Osteocyte (in vitro differentiated cells): Measurements from ENCODE around the gene EPAS1. TPM values are rescaled to one million over a fixed set of nuclear protein-coding genes. Genes with fewer than 3 reads are reported as not detected.

Experiments used
- DNase-seq: peaks from one replicate; pipeline ENCODE4 v3.0.0; 2021; ENCODE audit warnings: mixed read lengths; ENCODE audit not compliant: unreplicated experiment; ENCODE audit errors: extremely low spot score
- H3K27ac Mint-ChIP-seq: one replicate; pipeline ENCODE4 v1.8.0; 2021; ENCODE audit warnings: mild to moderate bottlenecking, mixed read lengths; ENCODE audit not compliant: unreplicated experiment
- H3K27me3 Mint-ChIP-seq: one replicate; pipeline ENCODE4 v1.8.0; 2021; ENCODE audit warnings: mixed read lengths; ENCODE audit not compliant: unreplicated experiment
- H3K36me3 Mint-ChIP-seq: one replicate; pipeline ENCODE4 v1.8.0; 2021; ENCODE audit warnings: mixed read lengths; ENCODE audit not compliant: unreplicated experiment
- H3K4me1 Mint-ChIP-seq: one replicate; pipeline ENCODE4 v1.8.0; 2021; ENCODE audit warnings: mixed read lengths; ENCODE audit not compliant: unreplicated experiment
- H3K4me3 Mint-ChIP-seq: one replicate; pipeline ENCODE4 v1.8.0; 2021; ENCODE audit warnings: mild to moderate bottlenecking, moderate library complexity, mixed read lengths; ENCODE audit not compliant: unreplicated experiment
- H3K9me3 Mint-ChIP-seq: one replicate; pipeline ENCODE4 v1.8.0; 2021; ENCODE audit warnings: mixed read lengths; ENCODE audit not compliant: unreplicated experiment
- CTCF ChIP-seq: fragments of 200-600 bp; sonication (generic); IDR thresholded peaks from 2 replicates; pipeline ENCODE4 v1.5.0; 2021; ENCODE audit warnings: antibody characterized with exemption, mild to moderate bottlenecking, moderate library complexity
- total RNA-seq: library from RNA; stranded (reverse); gene quantifications from 2 replicates; pipeline ENCODE4 v1.2.1, GENCODE V29; 2021

EPAS1 gene
- total RNA-seq, 1 donor from 2014 or later, result 14.1 TPM

- Mint-ChIP-seq H3K4me3 (peak overlapping the region; percentile 77), H3K27ac (peak overlapping the region; percentile 16), H3K36me3 (no peaks in the 10 kb centered on the region), H3K4me1 (peaks cover 26% of the 10 kb centered on the region), H3K9me3 (peaks cover under 1% of the 10 kb centered on the region), H3K27me3 (peaks cover 75% of the 10 kb centered on the region)
- TF ChIP-seq CTCF, result no peak
- no peak for DNase-seq
Measured at GRCh38 chr2:46299365-46300263, 2.4 kb downstream of the EPAS1 start.

GRCh38 chr2:46300406-46300832, 3.2 kb downstream of the EPAS1 start:
- Mint-ChIP-seq H3K4me3 (no peak overlapping the region), H3K4me1 (peaks cover 26% of the 10 kb centered on the region), H3K27me3 (peaks cover 74% of the 10 kb centered on the region), H3K9me3 (peaks cover 8% of the 10 kb centered on the region), H3K27ac (no peak overlapping the region), H3K36me3 (peaks cover 3% of the 10 kb centered on the region)
- no peak for DNase-seq
- TF ChIP-seq CTCF, result no peak

DNA sequence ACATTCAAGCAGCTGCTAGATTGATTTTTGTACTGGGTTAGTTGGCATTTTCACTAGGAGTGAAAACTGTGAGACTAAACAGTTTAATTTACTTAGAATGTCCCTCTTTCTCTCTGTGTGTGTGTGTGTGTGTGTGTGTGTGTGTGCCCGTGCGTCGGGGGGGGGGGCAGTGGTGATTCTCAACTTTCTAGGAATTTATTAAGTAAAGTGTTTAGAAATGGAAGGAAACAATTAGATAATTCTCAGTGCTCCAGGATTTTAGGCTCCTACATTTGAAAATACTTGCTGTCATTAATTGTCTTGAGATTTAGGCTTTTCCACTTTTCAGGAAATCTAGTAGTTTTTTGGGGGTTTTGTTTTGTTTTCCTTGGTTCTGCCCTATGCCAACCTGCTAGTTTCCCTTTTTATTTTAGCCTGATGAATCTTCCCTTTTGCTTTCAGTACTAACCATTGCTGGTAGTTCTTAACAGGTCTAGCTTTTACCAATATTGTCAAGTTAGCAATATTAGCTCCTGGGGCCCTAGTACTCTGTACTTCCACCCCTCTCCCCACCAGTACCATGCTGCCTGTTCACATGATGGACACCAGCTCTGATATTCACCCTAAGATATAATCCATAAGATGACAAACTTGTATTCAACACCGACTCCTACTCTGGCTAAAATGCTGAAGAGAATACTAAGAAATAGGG, 4.9 kb downstream of the EPAS1 start:
- Mint-ChIP-seq H3K4me3 (no peak overlapping the region), H3K36me3 (peaks cover 3% of the 10 kb centered on the region), H3K27ac (no peak overlapping the region), H3K9me3 (peaks cover 8% of the 10 kb centered on the region), H3K27me3 (peaks cover 66% of the 10 kb centered on the region), H3K4me1 (peaks cover 26% of the 10 kb centered on the region)
- DNase-seq, result no peak
- no peak for TF ChIP-seq CTCF

GRCh38 chr2:46303233-46303632, 6.0 kb downstream of the EPAS1 start:
- Mint-ChIP-seq H3K4me1 (peaks cover 17% of the 10 kb centered on the region), H3K27me3 (peaks cover 60% of the 10 kb centered on the region), H3K27ac (no peak overlapping the region), H3K4me3 (no peak overlapping the region), H3K36me3 (peaks cover 3% of the 10 kb centered on the region), H3K9me3 (peaks cover 8% of the 10 kb centered on the region)
- DNase-seq, result peak; percentile 21
- no peak for TF ChIP-seq CTCF

- Mint-ChIP-seq H3K27me3 (peaks cover 56% of the 10 kb centered on the region), H3K36me3 (peaks cover 3% of the 10 kb centered on the region), H3K4me1 (peaks cover 13% of the 10 kb centered on the region), H3K9me3 (peaks cover 8% of the 10 kb centered on the region), H3K4me3 (no peak overlapping the region), H3K27ac (no peak overlapping the region)
- DNase-seq, result peak; percentile 25
- no peak for TF ChIP-seq CTCF
Measured at GRCh38 chr2:46303822-46304221, 6.6 kb downstream of the EPAS1 start.
